Fibroblast of lung (primary cell): Measurements from ENCODE around the gene FDXACB1. TPM values are rescaled to one million over a fixed set of nuclear protein-coding genes. Genes with fewer than 3 reads are reported as not detected.

ENCODE experiments used
- DNase-seq, 2 donors: peaks; one replicate each; pipeline versions ENCODE4 v3.0.0 to v3.0.0-alpha.2; 2010; ENCODE audit warnings: low read depth in 2 of 2
- H2AFZ ChIP-seq: 2 replicates; pipeline ENCODE4 v1.5.1; 2012; ENCODE audit warnings: low read length, control low read depth, inconsistent platforms
- H3K27ac ChIP-seq: 2 replicates; pipeline ENCODE4 v1.5.1; 2011; ENCODE audit warnings: low read length, control low read depth; ENCODE audit not compliant: insufficient read depth
- H3K27me3 ChIP-seq: 2 replicates; pipeline ENCODE4 v1.5.1; 2011; ENCODE audit warnings: mild to moderate bottlenecking, low read length; ENCODE audit not compliant: control insufficient read depth, insufficient read depth
- H3K36me3 ChIP-seq: 2 replicates; pipeline ENCODE4 v1.5.1; 2011; ENCODE audit warnings: low read length; ENCODE audit not compliant: control insufficient read depth, insufficient read depth
- H3K4me1 ChIP-seq: 2 replicates; pipeline ENCODE4 v1.5.1; 2011; ENCODE audit warnings: low read length; ENCODE audit not compliant: control insufficient read depth, insufficient read depth; ENCODE audit errors: extremely low read depth
- H3K4me2 ChIP-seq: 2 replicates; pipeline ENCODE4 v1.5.1; 2011; ENCODE audit warnings: low read length, control low read depth; ENCODE audit not compliant: insufficient read depth; ENCODE audit errors: extremely low read depth
- H3K4me3 ChIP-seq, 4 experiments: fragments of 200-600 bp in 1 of 4; sonication (generic) in 1 of 4; replicated peaks in 1 of 4; 2 replicates each; pipeline ENCODE4 v1.5.1; 2011 to 2016; ENCODE audit warnings: low read length in 4 of 4, low read depth in 3 of 4, mild to moderate bottlenecking in 3 of 4, control low read depth in 2 of 4, inconsistent platforms in 1 of 4, mixed read lengths in 1 of 4; ENCODE audit not compliant: insufficient read depth in 1 of 4; ENCODE audit errors: control extremely low read depth in 1 of 4
- H3K79me2 ChIP-seq: 2 replicates; pipeline ENCODE4 v1.5.1; 2012; ENCODE audit warnings: mild to moderate bottlenecking, low read length, inconsistent platforms; ENCODE audit not compliant: control insufficient read depth, insufficient read depth
- H3K9ac ChIP-seq: 2 replicates; pipeline ENCODE4 v1.5.1; 2011; ENCODE audit warnings: mild to moderate bottlenecking, low read length, control low read depth; ENCODE audit not compliant: insufficient read depth
- H3K9me3 ChIP-seq: 2 replicates; pipeline ENCODE4 v1.5.1; 2012; ENCODE audit warnings: low read depth, low read length; ENCODE audit not compliant: control insufficient read depth, insufficient read depth
- H4K20me1 ChIP-seq: 2 replicates; pipeline ENCODE4 v1.5.1; 2011; ENCODE audit warnings: low read length; ENCODE audit not compliant: control insufficient read depth, insufficient read depth; ENCODE audit errors: extremely low read depth
- CTCF ChIP-seq, 2 donors: IDR thresholded peaks in 1 of 2; conservative IDR thresholded peaks in 1 of 2; 1 replicate in 1 of 2; 2 replicates in 1 of 2; pipeline ENCODE4 v1.5.1; 2011 to 2012; ENCODE audit warnings: low read length in 2 of 2, control low read depth in 1 of 2, inconsistent platforms in 1 of 2, low read depth in 1 of 2, mild to moderate bottlenecking in 1 of 2
- EZH2 ChIP-seq: IDR thresholded peaks from 2 replicates; pipeline ENCODE4 v1.5.1; 2012; ENCODE audit warnings: low read length, control low read depth, mild to moderate bottlenecking; ENCODE audit errors: missing control alignments
- polyA plus RNA-seq, 2 donors: library from polyadenylated mRNA; depleted of rRNA in 1 of 2; stranded (reverse) in 1 of 2; unstranded in 1 of 2; fragments of >200 nt; gene quantifications; 2 replicates each; pipeline ENCODE4 v1.2.1, GENCODE V29; 2011 to 2012; ENCODE audit warnings: missing spikeins in 1 of 2
- total RNA-seq: library from RNA; depleted of rRNA; stranded (reverse); fragments of >200 nt; gene quantifications from 2 replicates; pipeline ENCODE4 v1.2.1, GENCODE V29; 2014

FDXACB1 gene
- total and polyA plus RNA-seq, 2 donors (not counting 1 experiment from before 2014, with no cell fraction given), result 1.7 to 1.8 TPM

GRCh38 chr11:111837366-111837891 is 41.5 kb downstream of the FDXACB1 start:
- Histone ChIP-seq H3K9me3 (no peaks in the 10 kb centered on the region), H3K4me2 (no peak overlapping the region), H3K36me3 (peaks cover 5% of the 10 kb centered on the region), H4K20me1 (peaks cover 2% of the 10 kb centered on the region), H3K4me3 (no peak overlapping the region), H3K79me2 (no peaks in the 10 kb centered on the region), H3K27ac (no peak overlapping the region), H3K27me3 (no peaks in the 10 kb centered on the region), H2AFZ (no peak overlapping the region), H3K4me1 (no peaks in the 10 kb centered on the region), H3K9ac (no peak overlapping the region)
- DNase-seq, result no peak
- no peak for TF ChIP-seq CTCF (conservative IDR thresholded peaks at IDR 0.05 in 1 of 2, IDR thresholded peaks at IDR 0.05 in 1 of 2; ENCODE audit: low read depth in 1 of 2, low read length in 2 of 2)
- no peak for TF ChIP-seq EZH2

- Histone ChIP-seq H4K20me1 (peaks cover 2% of the 10 kb centered on the region), H3K4me3 (no peak overlapping the region), H3K4me1 (no peaks in the 10 kb centered on the region), H3K9me3 (no peaks in the 10 kb centered on the region), H3K27ac (no peak overlapping the region), H2AFZ (no peak overlapping the region), H3K9ac (no peak overlapping the region), H3K4me2 (no peak overlapping the region), H3K36me3 (peaks cover 5% of the 10 kb centered on the region), H3K79me2 (no peaks in the 10 kb centered on the region), H3K27me3 (no peaks in the 10 kb centered on the region)
- DNase-seq, result peak; percentile 36 to 73
- TF ChIP-seq EZH2, result no peak
- TF ChIP-seq CTCF (conservative IDR thresholded peaks at IDR 0.05 in 1 of 2, IDR thresholded peaks at IDR 0.05 in 1 of 2; ENCODE audit: low read depth in 1 of 2, low read length in 2 of 2), result no peak
These were observed 42.2 kb downstream of the FDXACB1 start for GRCh38 chr11:111836721-111837120.

- peaks cover 6% of the 10 kb centered on the region for H3K36me3 ChIP-seq
- no peaks in the 10 kb centered on the region for H3K9me3 ChIP-seq
- H3K27me3 ChIP-seq, result no peaks in the 10 kb centered on the region
- H3K4me2 ChIP-seq, result no peak overlapping the region
- no peak for TF ChIP-seq EZH2
- no peak for TF ChIP-seq CTCF (conservative IDR thresholded peaks at IDR 0.05 in 1 of 2, IDR thresholded peaks at IDR 0.05 in 1 of 2; ENCODE audit: low read depth in 1 of 2, low read length in 2 of 2)
- H3K4me3 ChIP-seq, result no peak overlapping the region
- no peak overlapping the region for H3K9ac ChIP-seq
- peak in 1 of 2 donors; percentile 41 for DNase-seq
- H4K20me1 ChIP-seq, result peaks cover 2% of the 10 kb centered on the region
- no peaks in the 10 kb centered on the region for H3K79me2 ChIP-seq
- H3K27ac ChIP-seq, result no peak overlapping the region
- no peak overlapping the region for H2AFZ ChIP-seq
- H3K4me1 ChIP-seq, result no peaks in the 10 kb centered on the region
These were observed 42.8 kb downstream of the FDXACB1 start for GRCh38 chr11:111836162-111836561.
